ENCODE measurements around the gene TIGAR. TPM values are rescaled to one million over a fixed set of nuclear protein-coding genes. Genes with fewer than 3 reads are reported as not detected.

The TIGAR gene
- total RNA-seq, 2 experiments from 2014 or later = 8.2 to 8.7 TPM

GRCh38 chr12:4324366-4324765 lies 3.4 kb downstream of the TIGAR start:
- DNase-seq = no peak
- Mint-ChIP-seq H3K27me3 (no peaks in the 10 kb centered on the region), H3K4me1 (ENCODE audit: low read depth) (peaks cover 30% of the 10 kb centered on the region), H3K27ac (no peak overlapping the region), H3K36me3 (ENCODE audit: low read depth) (peaks cover 14% of the 10 kb centered on the region), H3K4me3 (no peak overlapping the region), H3K9me3 (no peaks in the 10 kb centered on the region)
- no peak for ATAC-seq
- ChIA-PET CTCF (no interaction called here), POLR2A (no interaction called here)
- intact Hi-C loops (cut with micrococcal nuclease) = no loop called here
- TF ChIP-seq, protein P1, sequence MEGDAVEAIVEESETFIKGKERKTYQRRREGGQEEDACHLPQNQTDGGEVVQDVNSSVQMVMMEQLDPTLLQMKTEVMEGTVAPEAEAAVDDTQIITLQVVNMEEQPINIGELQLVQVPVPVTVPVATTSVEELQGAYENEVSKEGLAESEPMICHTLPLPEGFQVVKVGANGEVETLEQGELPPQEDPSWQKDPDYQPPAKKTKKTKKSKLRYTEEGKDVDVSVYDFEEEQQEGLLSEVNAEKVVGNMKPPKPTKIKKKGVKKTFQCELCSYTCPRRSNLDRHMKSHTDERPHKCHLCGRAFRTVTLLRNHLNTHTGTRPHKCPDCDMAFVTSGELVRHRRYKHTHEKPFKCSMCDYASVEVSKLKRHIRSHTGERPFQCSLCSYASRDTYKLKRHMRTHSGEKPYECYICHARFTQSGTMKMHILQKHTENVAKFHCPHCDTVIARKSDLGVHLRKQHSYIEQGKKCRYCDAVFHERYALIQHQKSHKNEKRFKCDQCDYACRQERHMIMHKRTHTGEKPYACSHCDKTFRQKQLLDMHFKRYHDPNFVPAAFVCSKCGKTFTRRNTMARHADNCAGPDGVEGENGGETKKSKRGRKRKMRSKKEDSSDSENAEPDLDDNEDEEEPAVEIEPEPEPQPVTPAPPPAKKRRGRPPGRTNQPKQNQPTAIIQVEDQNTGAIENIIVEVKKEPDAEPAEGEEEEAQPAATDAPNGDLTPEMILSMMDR (IDR thresholded peaks at IDR 0.05) = no peak

DNA sequence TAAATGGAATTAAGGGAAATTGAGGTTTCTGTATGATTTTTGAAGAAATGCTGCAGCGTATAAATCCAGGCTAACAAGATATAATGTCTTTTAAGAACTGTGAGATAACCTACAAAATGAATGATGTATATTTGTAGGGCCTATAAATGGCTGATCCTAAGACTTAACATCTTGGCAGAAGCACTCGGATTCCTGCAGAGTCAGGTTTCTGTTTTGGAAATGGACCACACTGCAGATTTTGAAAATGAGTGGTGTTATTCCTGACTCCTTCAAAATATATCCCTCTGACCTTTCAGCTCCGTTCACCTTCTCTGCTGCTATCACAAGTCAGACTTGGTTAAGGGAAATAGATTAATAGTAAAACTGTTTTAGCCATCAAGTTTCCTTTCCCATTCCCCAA lies 5.0 kb downstream of the TIGAR start:
- POLR2A ChIA-PET = interaction anchor here (0.6 kb wide), 1 partner anchor 354 kb away, joined by 3 read pairs; no protein-coding TSS in a partner anchor
- Mint-ChIP-seq H3K36me3 (ENCODE audit: low read depth) (peaks cover 13% of the 10 kb centered on the region), H3K27ac (no peak overlapping the region), H3K4me1 (ENCODE audit: low read depth) (peaks cover 24% of the 10 kb centered on the region), H3K27me3 (no peaks in the 10 kb centered on the region), H3K4me3 (no peak overlapping the region), H3K9me3 (no peaks in the 10 kb centered on the region)
- intact Hi-C loops (cut with micrococcal nuclease) = no loop called here
- DNase-seq = no peak
- CTCF ChIA-PET = interaction anchor here (1.1 to 1.4 kb wide), 2 partner anchors 96 to 441 kb away, joined by 4 read pairs; no protein-coding TSS in a partner anchor
- no peak for ATAC-seq
- TF ChIP-seq, protein P1 (IDR thresholded peaks at IDR 0.05) = no peak

DNA sequence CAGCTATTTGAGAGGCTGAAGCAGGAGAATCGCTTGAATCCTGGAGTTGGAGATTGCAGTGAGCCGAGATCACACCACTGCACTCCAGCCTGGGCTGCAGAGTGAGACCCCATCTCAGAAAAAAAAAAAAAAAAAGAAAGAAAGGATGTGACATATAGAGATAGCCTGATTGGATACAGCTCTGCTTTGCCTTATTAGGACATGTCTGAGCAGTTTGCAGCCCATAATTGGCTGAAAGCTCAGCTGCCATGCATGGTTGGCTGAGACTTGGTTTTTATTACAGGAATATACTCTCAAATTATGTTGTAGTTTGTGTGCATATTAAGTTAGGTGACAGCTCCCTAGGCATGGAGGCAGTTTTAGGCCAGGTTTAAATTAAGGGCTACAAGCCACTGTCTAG lies 6.3 kb downstream of the TIGAR start:
- Mint-ChIP-seq H3K4me1 (ENCODE audit: low read depth) (peaks cover 19% of the 10 kb centered on the region), H3K9me3 (no peaks in the 10 kb centered on the region), H3K27ac (no peak overlapping the region), H3K4me3 (no peak overlapping the region), H3K27me3 (no peaks in the 10 kb centered on the region), H3K36me3 (ENCODE audit: low read depth) (peaks cover 13% of the 10 kb centered on the region)
- CTCF ChIA-PET = interaction anchor here (1.1 to 1.2 kb wide), 2 partner anchors 200 to 441 kb away, joined by 3 read pairs; no protein-coding TSS in a partner anchor
- POLR2A ChIA-PET = no interaction called here
- TF ChIP-seq, protein P1 (IDR thresholded peaks at IDR 0.05) = no peak
- intact Hi-C loops (cut with micrococcal nuclease) = no loop called here
- ATAC-seq (no peak), DNase-seq (no peak)

- ChIA-PET POLR2A (interaction anchor here (0.7 to 1.7 kb wide), 2 partner anchors 9 to 287 kb away, joined by 3 to 5 read pairs; partner anchors contain the start of gene TIGAR), CTCF (interaction anchor here (0.6 to 1.0 kb wide), 3 partner anchors 79 to 415 kb away, joined by 3 read pairs; no protein-coding TSS in a partner anchor)
- intact Hi-C loops (cut with micrococcal nuclease) = no loop called here
- peaks cover 2% of the 10 kb centered on the region for H3K4me1 Mint-ChIP-seq (ENCODE audit: low read depth)
- H3K4me3 Mint-ChIP-seq = no peak overlapping the region
- no peak for DNase-seq
- no peaks in the 10 kb centered on the region for H3K9me3 Mint-ChIP-seq
- H3K36me3 Mint-ChIP-seq (ENCODE audit: low read depth) = peaks cover 9% of the 10 kb centered on the region
- ATAC-seq = no peak
- TF ChIP-seq, protein P1 (IDR thresholded peaks at IDR 0.05) = no peak
- H3K27me3 Mint-ChIP-seq = no peaks in the 10 kb centered on the region
- H3K27ac Mint-ChIP-seq = no peak overlapping the region
Measured at GRCh38 chr12:4330203-4330602, 9.2 kb downstream of the TIGAR start.

DNA sequence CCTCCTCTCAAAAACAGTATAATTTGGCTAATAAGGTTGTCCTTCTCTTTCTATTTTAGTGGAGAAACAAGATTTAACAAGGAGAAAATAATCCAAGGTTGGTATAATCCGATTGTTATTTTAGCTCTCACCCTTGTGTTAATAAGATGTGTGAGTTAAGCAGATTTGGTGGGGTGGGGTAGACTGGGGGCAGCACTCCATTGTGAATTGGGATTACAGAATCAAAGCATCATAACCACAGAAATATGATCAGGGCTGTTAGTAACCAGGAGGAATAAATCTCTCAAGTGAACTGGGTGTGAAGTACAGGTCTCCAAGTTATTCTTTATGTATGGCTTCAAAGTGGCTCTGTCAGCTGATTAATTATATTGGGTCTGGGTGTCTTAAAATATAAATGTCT lies 10.2 kb downstream of the TIGAR start:
- no peak overlapping the region for H3K27ac Mint-ChIP-seq

More for the DNA sequence above, 10.2 kb downstream of the TIGAR start:
- DNase-seq (no peak), ATAC-seq (no peak)
- TF ChIP-seq, protein P1 (IDR thresholded peaks at IDR 0.05) = no peak
- Mint-ChIP-seq H3K36me3 (ENCODE audit: low read depth) (peaks cover 15% of the 10 kb centered on the region), H3K27me3 (no peaks in the 10 kb centered on the region), H3K4me3 (no peak overlapping the region), H3K9me3 (no peaks in the 10 kb centered on the region), H3K4me1 (ENCODE audit: low read depth) (peaks cover 2% of the 10 kb centered on the region)
- ChIA-PET CTCF (interaction anchor here (0.9 to 1.0 kb wide), 2 partner anchors 80 to 91 kb away, joined by 3 read pairs; no protein-coding TSS in a partner anchor), POLR2A (interaction anchor here (1.7 kb wide), 1 partner anchor 10 kb away, joined by 5 read pairs; the partner anchor contains the start of gene TIGAR)
- intact Hi-C loops (cut with micrococcal nuclease) = no loop called here

Measured in activated CD8-positive, alpha-beta T cell treated with anti-CD3 and anti-CD28 coated beads for 36 hours (primary cell).